Vagina (tissue), 2 donors: ENCODE results near the gene BTBD6. TPM values are rescaled to one million over a fixed set of nuclear protein-coding genes. Genes with fewer than 3 reads are reported as not detected.

ENCODE experiments used
- DNase-seq, 2 donors: peaks; one replicate each; pipeline ENCODE4 v3.0.0-alpha.2; 2017; ENCODE audit errors: extremely low spot score in 2 of 2
- H3K27ac ChIP-seq: fragments of 200-600 bp; sonication (generic); one replicate; pipeline ENCODE4 v1.5.1; 2019
- H3K27me3 ChIP-seq: fragments of 200-600 bp; sonication (generic); one replicate; pipeline ENCODE4 v1.5.1; 2019
- H3K36me3 ChIP-seq, 2 donors: fragments of 200-600 bp; sonication (generic); one replicate each; pipeline ENCODE4 v1.5.1; 2017 to 2019
- H3K4me1 ChIP-seq: fragments of 200-600 bp; sonication (generic); one replicate; pipeline ENCODE4 v1.5.1; 2019
- H3K4me3 ChIP-seq, 2 donors: fragments of 200-600 bp; sonication (generic); 1 replicate in 1 of 2; 2 replicates in 1 of 2; pipeline ENCODE4 v1.5.1; 2016 to 2019
- H3K9me3 ChIP-seq: fragments of 200-600 bp; sonication (generic); one replicate; pipeline ENCODE4 v1.5.1; 2019
- CTCF ChIP-seq, 3 experiments: fragments of 450-650 bp in 2 of 3; fragments of 200-600 bp in 1 of 3; sonication (generic) in 1 of 3; IDR thresholded peaks; one replicate each; pipeline ENCODE4 v1.5.1; 2017 to 2019; ENCODE audit warnings: antibody characterized with exemption in 3 of 3, mild to moderate bottlenecking in 2 of 3, moderate library complexity in 2 of 3
- POLR2A ChIP-seq, 2 donors: fragments of 450-650 bp; IDR thresholded peaks; one replicate each; pipeline ENCODE4 v1.6.1; 2017; ENCODE audit warnings: antibody characterized with exemption in 2 of 2, mild to moderate bottlenecking in 2 of 2, moderate library complexity in 2 of 2
- POLR2AphosphoS5 ChIP-seq, 2 donors: sonication (generic); formaldehyde crosslinking; IDR thresholded peaks; one replicate each; pipeline ENCODE4 v1.9.0; 2017; ENCODE audit warnings: antibody characterized with exemption in 2 of 2, mild to moderate bottlenecking in 2 of 2, low read depth in 1 of 2; ENCODE audit not compliant: insufficient read depth in 1 of 2
- intact Hi-C: fragments of 100-400 bp; cut with DNase I; formaldehyde crosslinking; loops from one replicate; pipeline ENCODE4 v1.15.1; 2023
- total RNA-seq: library from RNA; depleted of rRNA; stranded (reverse); fragments of >200 nt; gene quantifications from one replicate; pipeline ENCODE4 v1.2.3, GENCODE V29; 2016

Gene BTBD6
- total RNA-seq, 1 donor from 2014 or later: 45.9 TPM

DNA sequence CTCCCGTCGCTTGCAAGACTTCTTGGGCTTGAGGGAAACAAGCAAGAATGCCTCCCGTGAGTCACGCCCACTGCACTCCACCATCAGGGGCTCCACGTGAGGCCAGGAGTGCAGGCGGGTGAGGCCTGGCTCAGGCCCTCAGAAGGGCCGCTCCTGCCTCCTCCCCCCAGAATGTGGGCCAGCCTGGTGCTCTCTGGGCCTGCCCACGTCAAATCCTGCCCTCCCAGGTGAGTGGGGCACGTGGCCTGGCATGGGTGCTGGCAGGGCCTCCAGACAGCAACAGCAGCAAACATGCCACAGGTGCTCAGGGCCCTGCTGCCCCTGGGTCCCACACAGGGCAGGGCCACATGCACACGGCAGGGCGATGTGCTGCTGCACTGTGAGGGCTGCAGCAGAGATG, 30.6 kb upstream of the BTBD6 start:
- H3K9me3 ChIP-seq: no peaks in the 10 kb centered on the region
- H3K4me3 ChIP-seq: no peak overlapping the region
- H3K36me3 ChIP-seq: peaks cover 0 to 66% of the 10 kb centered on the region in 2 donors
- intact Hi-C loops: loop anchor here (10.0 kb wide), 1 partner anchor 277 kb away; the partner anchor contains the start of gene TEDC1
- no peaks in the 10 kb centered on the region for H3K27me3 ChIP-seq
- H3K27ac ChIP-seq: no peak overlapping the region
- TF ChIP-seq CTCF (IDR thresholded peaks at IDR 0.05): no peak
- DNase-seq: no peak
- H3K4me1 ChIP-seq: no peaks in the 10 kb centered on the region

DNA sequence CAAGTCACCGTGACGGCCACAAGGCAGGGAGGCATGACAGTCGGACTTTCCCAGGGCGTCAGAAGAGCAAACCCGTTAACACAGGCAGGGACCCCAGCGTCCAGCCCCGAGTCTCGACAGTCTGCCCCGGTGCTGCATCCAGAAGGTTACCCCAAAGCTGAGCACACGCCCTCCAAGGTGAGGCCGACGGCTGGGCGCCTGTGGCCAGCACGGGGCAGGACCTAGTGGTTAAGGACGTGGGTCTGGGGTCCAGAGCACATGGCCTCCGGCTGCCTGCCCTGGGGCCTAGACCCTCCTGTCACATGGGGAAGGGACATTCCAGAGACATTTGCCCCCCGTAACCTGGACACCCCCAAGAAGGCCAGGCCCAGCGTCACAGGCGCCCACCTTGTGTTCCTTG, 29.7 kb upstream of the BTBD6 start:
- no peaks in the 10 kb centered on the region for H3K9me3 ChIP-seq
- H3K27me3 ChIP-seq: no peaks in the 10 kb centered on the region
- H3K4me3 ChIP-seq: no peak overlapping the region
- H3K36me3 ChIP-seq: peaks cover 0 to 61% of the 10 kb centered on the region in 2 donors
- no peaks in the 10 kb centered on the region for H3K4me1 ChIP-seq
- DNase-seq: no peak
- no peak overlapping the region for H3K27ac ChIP-seq
- TF ChIP-seq POLR2AphosphoS5 (IDR thresholded peaks at IDR 0.05; ENCODE audit: insufficient read depth in 1 of 2, low read depth in 1 of 2): no peak
- TF ChIP-seq POLR2A (IDR thresholded peaks at IDR 0.05): no peak
- TF ChIP-seq CTCF (IDR thresholded peaks at IDR 0.05): no peak
- intact Hi-C loops: loop anchor here (10.0 kb wide), 1 partner anchor 276 kb away; the partner anchor contains the start of gene TEDC1

- H3K9me3 ChIP-seq: no peaks in the 10 kb centered on the region
- H3K4me3 ChIP-seq: no peak overlapping the region
- no peaks in the 10 kb centered on the region for H3K4me1 ChIP-seq
- DNase-seq: no peak
- intact Hi-C loops: loop anchor here (10.0 kb wide), 1 partner anchor 276 kb away; the partner anchor contains the start of gene TEDC1
- no peak overlapping the region for H3K27ac ChIP-seq
- H3K27me3 ChIP-seq: no peaks in the 10 kb centered on the region
- H3K36me3 ChIP-seq: peaks cover 0 to 59% of the 10 kb centered on the region in 2 donors
- TF ChIP-seq CTCF (IDR thresholded peaks at IDR 0.05) (no peak), POLR2A (IDR thresholded peaks at IDR 0.05) (no peak), POLR2AphosphoS5 (IDR thresholded peaks at IDR 0.05; ENCODE audit: insufficient read depth in 1 of 2, low read depth in 1 of 2) (no peak)
Measured at GRCh38 chr14:105219043-105219612, 29.2 kb upstream of the BTBD6 start.

- intact Hi-C loops: loop anchor here (10.0 kb wide), 1 partner anchor 275 kb away; the partner anchor contains the start of gene TEDC1
Measured at GRCh38 chr14:105219753-105220152, 28.6 kb upstream of the BTBD6 start.

More at GRCh38 chr14:105219753-105220152, 28.6 kb upstream of the BTBD6 start:
- DNase-seq: no peak
- no peak overlapping the region for H3K27ac ChIP-seq
- no peaks in the 10 kb centered on the region for H3K27me3 ChIP-seq
- no peaks in the 10 kb centered on the region for H3K4me1 ChIP-seq
- H3K36me3 ChIP-seq: peaks cover 0 to 63% of the 10 kb centered on the region in 2 donors
- H3K9me3 ChIP-seq: no peaks in the 10 kb centered on the region
- TF ChIP-seq POLR2A (IDR thresholded peaks at IDR 0.05) (no peak), POLR2AphosphoS5 (IDR thresholded peaks at IDR 0.05; ENCODE audit: insufficient read depth in 1 of 2, low read depth in 1 of 2) (no peak), CTCF (IDR thresholded peaks at IDR 0.05) (no peak)
- no peak overlapping the region for H3K4me3 ChIP-seq
